HEK293 (cell line): ENCODE results near the gene NUCKS1.

Source experiments
- CTCF ChIA-PET: fragments of 350-600 bp; formaldehyde crosslinking; extraction: SDS; loops from one replicate; lab custom pipeline; 2021; ENCODE audit warnings: antibody characterized with exemption; lab: Yijun Ruan, JAX
- POLR2A ChIA-PET: fragments of 300-600 bp; formaldehyde crosslinking; extraction: SDS; loops from one replicate; lab custom pipeline; 2020; ENCODE audit warnings: antibody characterized with exemption, inconsistent platforms; lab: Yijun Ruan, JAX
- H3K27ac ChIP-seq: fragments of 200-500 bp; sonication (Bioruptor generic); 2 replicates; pipeline ENCODE4 v1.5.1; 2014; ENCODE audit warnings: low read depth, low read length, control low read depth, inconsistent platforms; ENCODE audit errors: extremely low read depth
- H3K36me3 ChIP-seq, 2 experiments: fragments of 200-500 bp in 1 of 2; sonication (Bioruptor generic) in 1 of 2; 1 replicate in 1 of 2; 2 replicates in 1 of 2; pipeline ENCODE4 v1.5.1; 2014 to 2017; ENCODE audit warnings: inconsistent platforms in 2 of 2, low read length in 2 of 2; ENCODE audit not compliant: control insufficient read depth in 2 of 2, insufficient read depth in 1 of 2
- H3K4me1 ChIP-seq: fragments of 200-500 bp; sonication (Bioruptor generic); 2 replicates; pipeline ENCODE4 v1.5.1; 2014; ENCODE audit warnings: mild to moderate bottlenecking, low read length, inconsistent platforms; ENCODE audit not compliant: control insufficient read depth, insufficient read depth
- H3K4me3 ChIP-seq: 2 replicates; pipeline ENCODE4 v1.5.1; 2011; ENCODE audit warnings: low read depth, mild to moderate bottlenecking, control low read depth, low read length, moderate library complexity
- H3K9me3 ChIP-seq: fragments of 200-500 bp; sonication (Bioruptor generic); 2 replicates; pipeline ENCODE4 v1.5.1; 2014; ENCODE audit warnings: low read depth, low read length, inconsistent platforms; ENCODE audit not compliant: control insufficient read depth, insufficient read depth
- EGR2 ChIP-seq: fragments of 450-650 bp; formaldehyde crosslinking; IDR thresholded peaks from 2 replicates; pipeline ENCODE4 v1.5.1; 2016; ENCODE audit warnings: low read depth, missing biosample characterization, missing genetic modification characterization
- GLI4 ChIP-seq: fragments of 450-650 bp; formaldehyde crosslinking; IDR thresholded peaks from 2 replicates; pipeline ENCODE4 v1.5.1; 2016; ENCODE audit warnings: missing biosample characterization, missing genetic modification characterization
- PRDM1 ChIP-seq: fragments of 450-650 bp; formaldehyde crosslinking; IDR thresholded peaks from 2 replicates; pipeline ENCODE4; 2016; ENCODE audit warnings: missing biosample characterization, missing genetic modification characterization
- REPIN1 ChIP-seq: fragments of 450-650 bp; formaldehyde crosslinking; IDR thresholded peaks from 2 replicates; pipeline ENCODE4 v1.5.1; 2017; ENCODE audit warnings: missing biosample characterization, missing genetic modification characterization, low read depth
- SCRT1 ChIP-seq: fragments of 450-650 bp; formaldehyde crosslinking; IDR thresholded peaks from 2 replicates; pipeline ENCODE4 v1.5.1; 2016; ENCODE audit warnings: missing biosample characterization, missing genetic modification characterization, borderline replicate concordance
- SCRT2 ChIP-seq: fragments of 450-650 bp; formaldehyde crosslinking; IDR thresholded peaks from 2 replicates; pipeline ENCODE4 v1.5.1; 2016; ENCODE audit warnings: missing biosample characterization, missing genetic modification characterization
- ZNF138 ChIP-seq: fragments of 450-650 bp; formaldehyde crosslinking; IDR thresholded peaks from 2 replicates; pipeline ENCODE4 v1.5.1; 2016; ENCODE audit warnings: missing biosample characterization, missing genetic modification characterization, borderline replicate concordance
- ZNF223 ChIP-seq: fragments of 450-650 bp; formaldehyde crosslinking; IDR thresholded peaks from 2 replicates; pipeline ENCODE4 v1.5.1; 2016; ENCODE audit warnings: missing biosample characterization, missing genetic modification characterization
- ZNF311 ChIP-seq: fragments of 450-650 bp; formaldehyde crosslinking; IDR thresholded peaks from 2 replicates; pipeline ENCODE4 v1.5.1; 2017; ENCODE audit warnings: missing biosample characterization, missing genetic modification characterization, borderline replicate concordance
- ZNF324 ChIP-seq: fragments of 450-650 bp; formaldehyde crosslinking; IDR thresholded peaks from 2 replicates; pipeline ENCODE4 v1.5.1; 2016; ENCODE audit warnings: missing biosample characterization, missing genetic modification characterization
- ZNF341 ChIP-seq: fragments of 450-650 bp; formaldehyde crosslinking; IDR thresholded peaks from 2 replicates; pipeline ENCODE4; 2016; ENCODE audit warnings: low read depth, missing biosample characterization, missing genetic modification characterization
- ZNF354C ChIP-seq: fragments of 450-650 bp; formaldehyde crosslinking; IDR thresholded peaks from 2 replicates; pipeline ENCODE4 v1.5.1; 2016; ENCODE audit warnings: missing biosample characterization, missing genetic modification characterization, low read depth, borderline replicate concordance
- ZNF416 ChIP-seq: fragments of 450-650 bp; formaldehyde crosslinking; IDR thresholded peaks from 2 replicates; pipeline ENCODE4 v1.5.1; 2016; ENCODE audit warnings: missing biosample characterization, missing genetic modification characterization
- ZNF433 ChIP-seq: fragments of 450-650 bp; formaldehyde crosslinking; IDR thresholded peaks from 2 replicates; pipeline ENCODE4 v1.5.1; 2016; ENCODE audit warnings: missing biosample characterization, missing genetic modification characterization, low read depth
- ZNF521 ChIP-seq: fragments of 450-650 bp; formaldehyde crosslinking; IDR thresholded peaks from 2 replicates; pipeline ENCODE4 v1.5.1; 2017; ENCODE audit warnings: missing biosample characterization, mild to moderate bottlenecking, missing genetic modification characterization
- ZNF549 ChIP-seq: fragments of 450-650 bp; IDR thresholded peaks from 2 replicates; pipeline ENCODE4 v1.5.1; 2018; ENCODE audit warnings: missing biosample characterization, missing genetic modification characterization, mild to moderate bottlenecking, inconsistent platforms, moderate library complexity
- ZNF561 ChIP-seq: fragments of 450-650 bp; IDR thresholded peaks from 2 replicates; pipeline ENCODE4 v1.5.1; 2018; ENCODE audit warnings: missing biosample characterization, missing genetic modification characterization, borderline replicate concordance
- ZNF585B ChIP-seq: fragments of 450-650 bp; formaldehyde crosslinking; IDR thresholded peaks from 2 replicates; pipeline ENCODE4 v1.5.1; 2016; ENCODE audit warnings: missing biosample characterization, missing genetic modification characterization
- ZNF610 ChIP-seq: fragments of 450-650 bp; formaldehyde crosslinking; IDR thresholded peaks from 2 replicates; pipeline ENCODE4 v1.5.1; 2016; ENCODE audit warnings: missing biosample characterization, missing genetic modification characterization, borderline replicate concordance
- ZNF623 ChIP-seq: fragments of 450-650 bp; formaldehyde crosslinking; IDR thresholded peaks from 2 replicates; pipeline ENCODE4 v1.5.1; 2016; ENCODE audit warnings: missing biosample characterization, missing genetic modification characterization
- ZNF658 ChIP-seq: fragments of 450-650 bp; formaldehyde crosslinking; IDR thresholded peaks from 2 replicates; pipeline ENCODE4; 2016; ENCODE audit warnings: missing biosample characterization, missing genetic modification characterization
- ZNF747 ChIP-seq: fragments of 450-650 bp; formaldehyde crosslinking; IDR thresholded peaks from 2 replicates; pipeline ENCODE4 v1.5.1; 2016; ENCODE audit warnings: missing biosample characterization, missing genetic modification characterization
- ZNF776 ChIP-seq: fragments of 450-650 bp; formaldehyde crosslinking; IDR thresholded peaks from 2 replicates; pipeline ENCODE4 v1.5.0; 2017; ENCODE audit warnings: missing biosample characterization, missing genetic modification characterization, borderline replicate concordance
- TF ChIP-seq, protein P1 (sequence below): fragments of 450-650 bp; formaldehyde crosslinking; IDR thresholded peaks from 2 replicates; pipeline ENCODE4 v1.5.1; 2016; ENCODE audit warnings: missing biosample characterization, missing genetic modification characterization
- TF ChIP-seq, protein P2 (sequence below): fragments of 450-650 bp; formaldehyde crosslinking; IDR thresholded peaks from 2 replicates; pipeline ENCODE4 v1.5.1; 2016; ENCODE audit warnings: missing biosample characterization, missing genetic modification characterization
- TF ChIP-seq, protein P3 (sequence below): fragments of 450-650 bp; formaldehyde crosslinking; conservative IDR thresholded peaks from 2 replicates; pipeline ENCODE4 v1.5.1; 2016; ENCODE audit warnings: low read depth, missing biosample characterization, missing genetic modification characterization
- TF ChIP-seq, protein P4 (sequence below): fragments of 450-650 bp; formaldehyde crosslinking; IDR thresholded peaks from 2 replicates; pipeline ENCODE4; 2016; ENCODE audit warnings: missing biosample characterization, missing genetic modification characterization

NUCKS1 gene

DNA sequence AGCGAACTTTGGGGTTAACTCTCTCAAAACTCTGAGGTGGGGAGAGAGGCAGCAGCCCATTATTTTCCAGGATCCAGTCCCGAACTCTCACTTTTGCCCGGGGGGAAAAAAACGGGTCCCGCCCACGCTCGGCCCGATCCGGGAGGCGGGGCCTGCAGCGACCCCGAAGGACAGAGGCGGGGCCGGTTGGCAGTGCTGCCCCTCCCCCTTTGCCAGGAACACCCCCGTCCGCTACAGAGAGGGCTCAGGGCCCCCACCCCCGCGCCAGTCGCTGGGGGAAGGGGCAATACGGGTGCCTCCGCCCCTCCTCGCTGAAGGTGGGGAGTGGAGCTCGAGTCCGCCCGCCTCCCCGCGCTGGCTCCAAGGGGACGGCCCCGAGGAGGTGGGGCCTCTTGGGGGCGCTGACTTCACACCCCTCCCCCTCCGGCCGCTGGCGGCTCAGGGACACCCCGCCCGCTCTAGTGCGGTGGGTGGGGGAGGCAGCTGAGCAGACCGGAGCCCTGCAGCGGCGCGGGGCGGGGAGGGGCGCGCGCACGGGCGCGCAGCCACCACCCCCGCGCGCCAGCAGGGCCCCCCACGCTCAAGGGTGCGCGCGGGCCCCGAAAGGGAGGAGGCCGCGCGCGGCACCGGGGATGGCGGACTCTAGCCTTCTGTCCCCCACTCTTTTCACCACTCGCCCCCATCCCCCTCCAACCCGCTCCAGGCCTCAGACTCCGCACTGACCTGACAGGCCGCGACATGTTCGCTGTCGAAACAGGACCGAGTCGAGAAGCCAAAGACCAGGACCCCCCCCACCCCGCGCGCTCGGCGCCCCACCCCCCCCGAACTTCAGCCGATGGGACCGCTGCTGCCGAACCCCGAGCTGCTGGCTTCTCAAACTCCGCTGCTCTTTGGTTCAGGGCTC is 496 bp downstream of the NUCKS1 start (continued):
- no peak for TF ChIP-seq ZNF623 (tag by site-specific recombination)

DNA sequence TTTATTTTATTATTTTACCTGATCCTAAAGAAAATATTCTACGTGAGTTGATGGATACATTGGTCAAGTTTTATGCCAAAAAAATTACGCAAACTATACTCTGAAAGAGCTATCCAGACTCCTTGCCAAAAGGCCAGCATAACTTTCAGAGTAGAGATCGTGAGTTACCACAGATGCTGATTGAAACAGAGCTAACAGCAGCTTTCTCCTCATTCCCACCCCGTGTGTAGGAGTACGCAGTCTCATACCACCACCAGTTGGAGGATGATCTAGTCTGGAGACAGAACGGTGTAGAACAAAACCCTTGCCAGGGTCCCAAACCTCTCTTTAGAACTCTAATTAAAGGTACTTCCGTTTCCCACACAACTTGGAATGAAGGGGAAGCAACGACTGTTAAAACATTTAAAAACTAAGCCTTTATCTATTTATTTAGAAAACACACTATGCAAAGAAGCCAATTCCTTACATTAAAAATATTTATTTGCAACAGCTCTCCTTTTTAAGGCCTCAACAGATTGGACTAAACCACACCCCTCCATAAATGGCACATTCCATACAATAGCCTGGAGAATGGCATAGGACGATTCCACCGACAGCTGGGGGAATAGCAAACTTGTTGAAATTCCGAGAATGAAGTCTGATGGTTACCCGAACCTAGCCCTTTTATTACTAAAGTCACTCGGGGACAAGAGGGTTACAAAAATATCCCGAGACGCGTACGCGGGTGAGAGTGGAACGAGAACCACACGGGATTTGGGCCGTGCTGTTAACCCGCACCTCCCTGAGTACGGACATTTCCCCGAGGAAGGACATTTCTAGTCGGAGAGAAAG is 1.4 kb downstream of the NUCKS1 start:
- ChIA-PET POLR2A (interaction anchor here (0.6 to 2.4 kb wide), 11 partner anchors 8 to 116 kb away, joined by 3 to 12 read pairs (median 5); partner anchors contain the start of genes ELK4, RAB29 and SLC45A3), CTCF (interaction anchor here (0.6 to 1.7 kb wide), 5 partner anchors 8 to 800 kb away, joined by 3 to 5 read pairs (median 3); no protein-coding TSS in a partner anchor)
- no peaks in the 10 kb centered on the region for H3K9me3 ChIP-seq
- peaks cover 6% of the 10 kb centered on the region; the same call in 1 of the 2 replicates for H3K4me1 ChIP-seq
- peaks cover 0 to 10% of the 10 kb centered on the region in 2 experiments; a peak in 2 of 3 replicates for H3K36me3 ChIP-seq
- H3K4me3 ChIP-seq, result peak overlapping the region; percentile 85
- peak overlapping the region; percentile 49 for H3K27ac ChIP-seq
- TF ChIP-seq ZNF311 (tag by site-specific recombination) (no peak), SCRT2 (tag by site-specific recombination) (peak; percentile 94), ZNF341 (tag by site-specific recombination) (peak; percentile 94), PRDM1 (tag by site-specific recombination) (peak; percentile 59), ZNF416 (tag by site-specific recombination) (no peak), EGR2 (tag by site-specific recombination) (0 out of 2 replicates have a peak, but pooled peaks have one; percentile 16), GLI4 (tag by site-specific recombination) (no peak), ZNF549 (tag by site-specific recombination) (no peak), ZNF776 (tag by site-specific recombination) (no peak), ZNF521 (tag by site-specific recombination) (no peak), SCRT1 (tag by site-specific recombination) (peak; percentile 88), ZNF223 (tag by site-specific recombination) (no peak), ZNF324 (no peak), ZNF658 (tag by site-specific recombination) (no peak), ZNF610 (tag by site-specific recombination) (no peak), ZNF354C (tag by site-specific recombination) (no peak), ZNF561 (tag by site-specific recombination) (no peak), ZNF138 (tag by site-specific recombination) (no peak), ZNF747 (no peak), ZNF433 (tag by site-specific recombination) (no peak), ZNF585B (tag by site-specific recombination) (no peak), REPIN1 (tag by site-specific recombination) (no peak)
- TF ChIP-seq, protein P1, sequence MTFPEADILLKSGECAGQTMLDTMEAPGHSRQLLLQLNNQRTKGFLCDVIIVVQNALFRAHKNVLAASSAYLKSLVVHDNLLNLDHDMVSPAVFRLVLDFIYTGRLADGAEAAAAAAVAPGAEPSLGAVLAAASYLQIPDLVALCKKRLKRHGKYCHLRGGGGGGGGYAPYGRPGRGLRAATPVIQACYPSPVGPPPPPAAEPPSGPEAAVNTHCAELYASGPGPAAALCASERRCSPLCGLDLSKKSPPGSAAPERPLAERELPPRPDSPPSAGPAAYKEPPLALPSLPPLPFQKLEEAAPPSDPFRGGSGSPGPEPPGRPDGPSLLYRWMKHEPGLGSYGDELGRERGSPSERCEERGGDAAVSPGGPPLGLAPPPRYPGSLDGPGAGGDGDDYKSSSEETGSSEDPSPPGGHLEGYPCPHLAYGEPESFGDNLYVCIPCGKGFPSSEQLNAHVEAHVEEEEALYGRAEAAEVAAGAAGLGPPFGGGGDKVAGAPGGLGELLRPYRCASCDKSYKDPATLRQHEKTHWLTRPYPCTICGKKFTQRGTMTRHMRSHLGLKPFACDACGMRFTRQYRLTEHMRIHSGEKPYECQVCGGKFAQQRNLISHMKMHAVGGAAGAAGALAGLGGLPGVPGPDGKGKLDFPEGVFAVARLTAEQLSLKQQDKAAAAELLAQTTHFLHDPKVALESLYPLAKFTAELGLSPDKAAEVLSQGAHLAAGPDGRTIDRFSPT (tag by site-specific recombination), result no peak
- TF ChIP-seq, protein P2, sequence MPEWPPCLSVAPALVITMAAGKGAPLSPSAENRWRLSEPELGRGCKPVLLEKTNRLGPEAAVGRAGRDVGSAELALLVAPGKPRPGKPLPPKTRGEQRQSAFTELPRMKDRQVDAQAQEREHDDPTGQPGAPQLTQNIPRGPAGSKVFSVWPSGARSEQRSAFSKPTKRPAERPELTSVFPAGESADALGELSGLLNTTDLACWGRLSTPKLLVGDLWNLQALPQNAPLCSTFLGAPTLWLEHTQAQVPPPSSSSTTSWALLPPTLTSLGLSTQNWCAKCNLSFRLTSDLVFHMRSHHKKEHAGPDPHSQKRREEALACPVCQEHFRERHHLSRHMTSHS, result no peak
- TF ChIP-seq, protein P3, sequence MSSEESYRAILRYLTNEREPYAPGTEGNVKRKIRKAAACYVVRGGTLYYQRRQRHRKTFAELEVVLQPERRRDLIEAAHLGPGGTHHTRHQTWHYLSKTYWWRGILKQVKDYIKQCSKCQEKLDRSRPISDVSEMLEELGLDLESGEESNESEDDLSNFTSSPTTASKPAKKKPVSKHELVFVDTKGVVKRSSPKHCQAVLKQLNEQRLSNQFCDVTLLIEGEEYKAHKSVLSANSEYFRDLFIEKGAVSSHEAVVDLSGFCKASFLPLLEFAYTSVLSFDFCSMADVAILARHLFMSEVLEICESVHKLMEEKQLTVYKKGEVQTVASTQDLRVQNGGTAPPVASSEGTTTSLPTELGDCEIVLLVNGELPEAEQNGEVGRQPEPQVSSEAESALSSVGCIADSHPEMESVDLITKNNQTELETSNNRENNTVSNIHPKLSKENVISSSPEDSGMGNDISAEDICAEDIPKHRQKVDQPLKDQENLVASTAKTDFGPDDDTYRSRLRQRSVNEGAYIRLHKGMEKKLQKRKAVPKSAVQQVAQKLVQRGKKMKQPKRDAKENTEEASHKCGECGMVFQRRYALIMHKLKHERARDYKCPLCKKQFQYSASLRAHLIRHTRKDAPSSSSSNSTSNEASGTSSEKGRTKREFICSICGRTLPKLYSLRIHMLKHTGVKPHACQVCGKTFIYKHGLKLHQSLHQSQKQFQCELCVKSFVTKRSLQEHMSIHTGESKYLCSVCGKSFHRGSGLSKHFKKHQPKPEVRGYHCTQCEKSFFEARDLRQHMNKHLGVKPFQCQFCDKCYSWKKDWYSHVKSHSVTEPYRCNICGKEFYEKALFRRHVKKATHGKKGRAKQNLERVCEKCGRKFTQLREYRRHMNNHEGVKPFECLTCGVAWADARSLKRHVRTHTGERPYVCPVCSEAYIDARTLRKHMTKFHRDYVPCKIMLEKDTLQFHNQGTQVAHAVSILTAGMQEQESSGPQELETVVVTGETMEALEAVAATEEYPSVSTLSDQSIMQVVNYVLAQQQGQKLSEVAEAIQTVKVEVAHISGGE (tag by site-specific recombination), result no peak
- TF ChIP-seq, protein P4, sequence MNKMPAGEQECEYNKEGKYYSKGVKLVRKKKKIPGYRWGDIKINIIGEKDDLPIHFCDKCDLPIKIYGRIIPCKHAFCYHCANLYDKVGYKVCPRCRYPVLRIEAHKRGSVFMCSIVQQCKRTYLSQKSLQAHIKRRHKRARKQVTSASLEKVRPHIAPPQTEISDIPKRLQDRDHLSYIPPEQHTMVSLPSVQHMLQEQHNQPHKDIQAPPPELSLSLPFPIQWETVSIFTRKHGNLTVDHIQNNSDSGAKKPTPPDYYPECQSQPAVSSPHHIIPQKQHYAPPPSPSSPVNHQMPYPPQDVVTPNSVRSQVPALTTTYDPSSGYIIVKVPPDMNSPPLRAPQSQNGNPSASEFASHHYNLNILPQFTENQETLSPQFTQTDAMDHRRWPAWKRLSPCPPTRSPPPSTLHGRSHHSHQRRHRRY (tag by site-specific recombination), result no peak
